Stomach (tissue), 9 donors: Measurements from ENCODE around the gene DYNLT1. TPM values are rescaled to one million over a fixed set of nuclear protein-coding genes. Genes with fewer than 3 reads are reported as not detected.
"Not testable (repeated sequence)": the region's sequence is repeated elsewhere in the genome, so short reads cannot be mapped to it uniquely, and the experiment has no call there.

Source experiments
- DNase-seq, 2 donors: peaks; one replicate each; pipeline versions ENCODE4 v3.0.0 to v3.0.0-alpha.2; 2013 to 2019
- H3K27ac ChIP-seq, 5 donors: fragments of 200-600 bp in 4 of 5; sonication (generic) in 4 of 5; one replicate each; pipeline ENCODE4 v1.5.1; 2013 to 2019; ENCODE audit warnings: mild to moderate bottlenecking in 1 of 5, moderate library complexity in 1 of 5
- H3K27me3 ChIP-seq, 3 donors: fragments of 200-600 bp; sonication (generic); one replicate each; pipeline ENCODE4 v1.5.1; 2017 to 2019; ENCODE audit warnings: mixed run types in 1 of 3
- H3K36me3 ChIP-seq, 4 donors: fragments of 200-600 bp; sonication (generic); 1 replicate in 3 of 4; 2 replicates in 1 of 4; pipeline ENCODE4 v1.5.1; 2016 to 2019
- H3K4me1 ChIP-seq, 4 donors: fragments of 200-600 bp; sonication (generic); one replicate each; pipeline ENCODE4 v1.5.1; 2016 to 2019
- H3K4me3 ChIP-seq, 4 donors: fragments of 200-600 bp; sonication (generic) in 3 of 4; one replicate each; pipeline ENCODE4 v1.5.1; 2016 to 2019; ENCODE audit warnings: mild to moderate bottlenecking in 1 of 4
- H3K9me3 ChIP-seq, 4 donors: fragments of 200-600 bp; sonication (generic); one replicate each; pipeline ENCODE4 v1.5.1; 2016 to 2019
- CTCF ChIP-seq, 7 experiments: fragments of 450-650 bp in 4 of 7; fragments of 200-600 bp in 3 of 7; sonication (generic) in 3 of 7; IDR thresholded peaks; one replicate each; pipeline ENCODE4 v1.5.1; 2016 to 2019; ENCODE audit warnings: antibody characterized with exemption in 7 of 7, control low read depth in 2 of 7, mild to moderate bottlenecking in 1 of 7
- EP300 ChIP-seq: sonication (generic); formaldehyde crosslinking; IDR thresholded peaks from one replicate; pipeline ENCODE4 v1.6.1; 2017; ENCODE audit warnings: antibody characterized with exemption
- POLR2A ChIP-seq, 4 donors: fragments of 450-650 bp; IDR thresholded peaks; one replicate each; pipeline ENCODE4 v1.6.1; 2016; ENCODE audit warnings: antibody characterized with exemption in 4 of 4, control low read depth in 2 of 4, mild to moderate bottlenecking in 1 of 4, moderate library complexity in 1 of 4
- POLR2AphosphoS5 ChIP-seq, 3 donors: sonication (generic); formaldehyde crosslinking; IDR thresholded peaks; one replicate each; pipeline ENCODE4 v1.6.1; 2016; ENCODE audit warnings: antibody characterized with exemption in 3 of 3
- WGBS, 5 donors: extraction: QIAGEN DNeasy Blood & Tissue Kit in 3 of 5; methylation state at CpG; one replicate each; pipeline versions ENCODE4 v1.1.5 to v1.1.7; 2013 to 2018; 5-methylcytosine and 5-hydroxymethylcytosine counted together
- intact Hi-C: fragments of 100-400 bp; cut with DNase I; formaldehyde crosslinking; loops from one replicate; pipeline ENCODE4 v1.15.1; 2023; ENCODE audit warnings: low total_unique reads
- polyA plus RNA-seq, 3 donors: library from polyadenylated mRNA; stranded (reverse); fragments of 200-250 nt; gene quantifications; one replicate each; pipeline ENCODE4 v1.2.3, GENCODE V29; 2013
- total RNA-seq, 5 donors: library from RNA; depleted of rRNA; stranded (reverse); fragments of >200 nt; gene quantifications; one replicate each; pipeline versions ENCODE4 v1.1.0 to v1.2.3, GENCODE V29; 2014 to 2016
- donor health status: healthy with polysubstance abuse.
- donor health status: Bipolar disorder and iron deficiency.
- donor health status: healthy.

Gene DYNLT1
- total and polyA plus RNA-seq, 8 donors: 5.8 to 294 (median 144) TPM

GRCh38 chr6:158655569-158656450 lies 11.3 kb upstream of the DYNLT1 start:
- H3K9me3 ChIP-seq: no peaks in the 10 kb centered on the region
- no peak for DNase-seq
- no peak overlapping the region for H3K4me3 ChIP-seq
- intact Hi-C loops: no loop called here
- WGBS, 5 donors: 85 to 88% (median 88%) methylated on average over 22 of the region's 22 CpGs
- no peaks in the 10 kb centered on the region for H3K27me3 ChIP-seq
- TF ChIP-seq POLR2AphosphoS5 (IDR thresholded peaks at IDR 0.05): no peak
- TF ChIP-seq EP300: no peak
- no peak for TF ChIP-seq POLR2A (IDR thresholded peaks at IDR 0.05)
- TF ChIP-seq CTCF (IDR thresholded peaks at IDR 0.05): no peak
- peak overlapping the region in 4 of 5 donors; percentile 77 to 86 (median 80) for H3K27ac ChIP-seq
- H3K4me1 ChIP-seq: peaks cover 0 to 55% (median 22%) of the 10 kb centered on the region in 4 donors
- no peaks in the 10 kb centered on the region for H3K36me3 ChIP-seq

GRCh38 chr6:158654960-158655489 lies 10.5 kb upstream of the DYNLT1 start:
- Histone ChIP-seq H3K27ac (peak overlapping the region; percentile 67 to 86 (median 79)), H3K4me3 (no peak overlapping the region), H3K9me3 (no peaks in the 10 kb centered on the region), H3K4me1 (peaks cover 0 to 48% (median 17%) of the 10 kb centered on the region in 4 donors), H3K36me3 (no peaks in the 10 kb centered on the region), H3K27me3 (no peaks in the 10 kb centered on the region)
- WGBS, 5 donors: 64 to 80% (median 74%) methylated on average over 10 of the region's 10 CpGs
- peak in 1 of 2 donors; percentile 50 for DNase-seq
- TF ChIP-seq POLR2AphosphoS5 (IDR thresholded peaks at IDR 0.05) (peak in 2 of 3 donors; percentile 22 to 34), EP300 (no peak)
- intact Hi-C loops: no loop called here

- intact Hi-C loops: no loop called here
- TF ChIP-seq POLR2AphosphoS5 (IDR thresholded peaks at IDR 0.05): peak; percentile 69 to 93 (median 82)
- no peak for TF ChIP-seq CTCF (IDR thresholded peaks at IDR 0.05)
- no peak for TF ChIP-seq POLR2A (IDR thresholded peaks at IDR 0.05)
- TF ChIP-seq EP300: no peak
- WGBS, 5 donors: 50 to 76% (median 72%) methylated on average over 6 of the region's 6 CpGs
- Histone ChIP-seq H3K4me1 (peaks cover 0 to 43% (median 13%) of the 10 kb centered on the region in 4 donors), H3K36me3 (no peaks in the 10 kb centered on the region), H3K9me3 (no peaks in the 10 kb centered on the region), H3K27me3 (no peaks in the 10 kb centered on the region), H3K27ac (peak overlapping the region; percentile 67 to 86 (median 79)), H3K4me3 (no peak overlapping the region)
- peak; percentile 53 to 87 for DNase-seq
Measured at GRCh38 chr6:158654498-158654897, 10.0 kb upstream of the DYNLT1 start.

GRCh38 chr6:158653577-158654354 lies 9.2 kb upstream of the DYNLT1 start:
- Histone ChIP-seq H3K27me3 (no peaks in the 10 kb centered on the region), H3K9me3 (no peaks in the 10 kb centered on the region), H3K27ac (peak overlapping the region; percentile 67 to 86 (median 79)), H3K36me3 (no peaks in the 10 kb centered on the region), H3K4me3 (no peak overlapping the region), H3K4me1 (peaks cover 0 to 40% (median 13%) of the 10 kb centered on the region in 4 donors)
- WGBS, 5 donors: 50 to 62% (median 56%) methylated on average over 15 of the region's 15 CpGs
- intact Hi-C loops: no loop called here
- TF ChIP-seq POLR2AphosphoS5 (IDR thresholded peaks at IDR 0.05): peak in 2 of 3 donors; percentile 49 to 56
- no peak for TF ChIP-seq CTCF (IDR thresholded peaks at IDR 0.05)
- peak; percentile 42 for TF ChIP-seq EP300
- peak; percentile 61 to 86 for DNase-seq

GRCh38 chr6:158651981-158652737 lies 7.6 kb upstream of the DYNLT1 start:
- H3K9me3 ChIP-seq, H3K36me3 ChIP-seq, intact Hi-C loops, H3K27me3 ChIP-seq: not testable (repeated sequence)
- peaks cover 0 to 47% (median 13%) of the 10 kb centered on the region in 4 donors for H3K4me1 ChIP-seq
- WGBS, 5 donors: 85 to 96% (median 92%) methylated on average over 17 of the region's 17 CpGs
- H3K4me3 ChIP-seq: peak overlapping the region in 1 of 4 donors; percentile 11
- peak overlapping the region in 4 of 5 donors; percentile 60 to 86 (median 75) for H3K27ac ChIP-seq
- DNase-seq: peak in 1 of 2 donors; percentile 13
